ENCODE results near the gene USP4.

The USP4 gene

GRCh38 chr3:49294343-49294742 is 45.5 kb downstream of the USP4 start:
- DNase-seq = no peak

GRCh38 chr3:49283997-49284396 is 55.9 kb downstream of the USP4 start:
- DNase-seq = no peak

DNA sequence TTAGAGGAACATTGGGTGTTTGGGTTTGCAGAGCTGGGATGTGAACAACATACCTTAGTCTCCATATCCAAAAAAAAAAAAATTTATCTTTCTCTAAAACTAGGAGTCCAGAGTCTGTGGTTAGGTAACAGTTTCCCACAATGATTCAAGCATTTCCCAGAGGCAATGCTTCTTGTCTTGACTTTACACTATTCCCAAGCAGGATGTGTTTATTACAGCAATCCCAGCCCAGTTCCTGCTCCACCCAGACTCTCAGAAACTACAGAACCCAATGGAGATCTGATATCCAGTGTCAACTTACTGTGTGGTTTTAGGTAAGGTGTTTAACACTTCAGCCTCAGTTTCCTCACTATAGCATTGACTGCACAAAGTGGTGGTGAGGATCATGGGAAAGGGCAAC is 60.5 kb downstream of the USP4 start:
- no peak for DNase-seq

GRCh38 chr3:49278548-49278947 is 61.3 kb downstream of the USP4 start:
- DNase-seq = no peak

DNA sequence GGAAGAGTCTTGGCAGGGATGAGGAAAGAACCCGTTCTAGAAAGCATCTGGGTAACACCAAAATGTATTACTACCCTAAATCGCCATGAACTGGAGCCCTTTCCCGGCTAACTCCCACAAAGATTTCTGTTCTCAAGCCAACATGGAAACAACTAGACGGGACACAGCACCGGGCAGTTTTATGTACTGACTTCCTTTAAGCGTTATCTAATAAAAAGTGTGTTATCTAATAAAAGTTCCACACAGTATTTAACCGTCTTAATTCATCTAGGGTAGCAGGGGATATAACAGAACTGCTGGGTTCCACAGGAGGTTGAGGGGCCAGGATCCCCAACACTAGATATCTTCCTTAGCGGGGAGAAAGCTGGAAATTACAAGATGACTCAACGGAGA is 62.5 kb downstream of the USP4 start:
- no peak for DNase-seq

- peak; percentile 58 for DNase-seq
These were observed 63.1 kb downstream of the USP4 start, which contains the start of gene C3orf62 for GRCh38 chr3:49276475-49277382. Gene C3orf62, minus strand, starts transcription at chr3:49277232. Its CDS starts 360 bp downstream, at chr3:49276872.

DNA sequence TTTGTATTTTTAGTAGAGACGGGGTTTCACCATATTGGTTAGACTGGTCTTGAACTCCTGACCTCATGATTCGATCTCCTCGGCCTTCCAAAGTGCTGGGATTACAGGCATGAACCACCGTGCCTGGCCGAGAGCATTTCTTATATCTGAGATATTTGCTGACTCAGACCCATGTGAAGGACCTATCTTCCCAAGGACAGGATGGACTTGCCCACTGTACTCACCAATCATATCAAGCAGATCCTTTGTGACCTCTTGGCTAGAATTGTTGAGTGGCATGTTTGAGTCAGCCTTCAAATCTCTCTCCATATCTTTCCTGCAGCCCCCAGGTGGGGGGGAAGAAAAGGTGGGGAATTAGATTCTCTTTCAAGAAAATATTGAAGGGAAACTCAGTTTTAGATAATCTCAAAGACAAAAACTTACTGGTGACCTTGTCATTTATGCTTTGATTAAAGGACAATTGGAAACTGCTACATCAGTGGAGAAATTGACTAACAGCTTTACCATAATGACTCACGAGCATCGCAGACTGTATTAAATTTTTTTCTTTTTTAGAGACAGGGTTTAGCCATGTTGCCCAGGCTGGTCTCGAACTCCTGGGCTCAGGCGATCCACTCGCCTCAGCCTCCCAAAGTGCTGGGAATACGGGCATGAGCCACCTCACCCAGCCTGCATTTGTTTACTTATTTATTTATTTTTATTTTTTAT is 65.9 kb downstream of the USP4 start:
- no peak for DNase-seq

- DNase-seq = no peak
These were observed 68.8 kb downstream of the USP4 start for GRCh38 chr3:49271047-49271446.

GRCh38 chr3:49270156-49270500 is 69.7 kb downstream of the USP4 start:
- no peak for DNase-seq

GRCh38 chr3:49269443-49270155 is 70.3 kb downstream of the USP4 start:
- no peak for DNase-seq

DNA sequence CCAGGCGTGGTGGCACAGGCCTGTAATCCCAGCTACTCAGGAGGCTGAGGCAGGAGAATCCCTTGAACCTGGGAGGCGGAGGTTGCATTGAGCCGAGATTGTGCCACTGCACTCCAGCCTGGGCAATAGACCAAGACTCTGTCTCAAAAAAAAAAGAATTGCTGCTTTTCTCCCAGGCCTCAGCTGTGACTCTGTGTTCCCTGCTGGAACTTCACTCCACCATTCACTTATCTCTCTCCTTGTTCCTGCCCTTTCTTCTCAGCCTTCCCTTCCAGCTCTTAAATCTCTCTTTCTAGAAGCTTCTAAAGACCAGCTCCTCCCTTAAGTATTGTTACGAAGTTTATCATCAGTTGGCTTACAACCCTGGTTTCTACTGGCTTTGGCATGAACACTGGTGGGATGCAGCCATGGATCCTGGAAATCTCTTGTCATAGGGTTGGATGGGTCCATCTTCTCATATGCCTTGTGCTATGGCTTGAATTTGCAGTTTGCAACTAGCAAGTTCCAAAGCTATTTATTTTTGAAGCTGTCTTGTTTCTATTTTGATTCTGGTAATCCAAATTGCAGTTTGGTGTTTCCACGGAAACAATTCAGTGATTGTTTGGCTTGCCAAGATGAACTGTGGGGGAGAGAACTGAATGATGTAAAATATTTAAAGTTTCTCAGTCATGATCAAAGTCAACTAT is 73.3 kb downstream of the USP4 start:
- DNase-seq = no peak

GRCh38 chr3:49265661-49266386 is 74.0 kb downstream of the USP4 start:
- no peak for DNase-seq

DNA sequence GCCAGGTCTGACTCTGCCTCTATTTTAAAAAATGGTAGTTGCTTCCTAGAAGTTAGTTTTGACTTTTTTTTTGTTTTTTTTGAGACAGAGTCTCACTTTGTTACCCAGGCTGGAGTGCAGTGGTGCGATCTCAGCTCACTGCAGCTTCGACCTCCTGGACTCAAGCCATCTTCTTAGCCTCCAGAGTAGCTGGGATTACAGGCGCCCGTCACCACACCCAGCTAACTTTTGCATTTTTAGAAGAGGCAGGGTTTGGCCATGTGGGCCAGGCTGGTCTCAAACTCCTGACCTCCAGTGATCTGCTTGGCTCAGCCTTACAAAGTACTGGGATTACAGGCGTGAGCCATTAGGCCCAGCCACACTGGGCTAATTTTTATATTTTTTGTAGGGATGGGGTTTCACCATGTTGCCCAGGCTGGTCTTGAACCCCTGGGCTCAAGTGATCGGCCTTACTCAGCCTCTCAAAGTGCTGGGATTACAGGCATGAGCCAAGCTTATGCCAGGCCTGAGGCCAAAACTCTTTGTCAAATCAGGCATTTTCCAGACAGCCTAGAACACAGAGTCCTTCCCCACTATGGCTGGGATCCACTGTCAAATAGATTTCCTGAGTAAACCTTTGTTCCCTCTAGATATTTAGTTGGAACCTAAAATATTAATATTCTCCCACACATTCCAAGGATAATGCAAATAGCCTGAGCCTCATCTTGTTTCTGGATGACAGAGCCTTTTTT is 76.5 kb downstream of the USP4 start:
- DNase-seq = no peak

DNA sequence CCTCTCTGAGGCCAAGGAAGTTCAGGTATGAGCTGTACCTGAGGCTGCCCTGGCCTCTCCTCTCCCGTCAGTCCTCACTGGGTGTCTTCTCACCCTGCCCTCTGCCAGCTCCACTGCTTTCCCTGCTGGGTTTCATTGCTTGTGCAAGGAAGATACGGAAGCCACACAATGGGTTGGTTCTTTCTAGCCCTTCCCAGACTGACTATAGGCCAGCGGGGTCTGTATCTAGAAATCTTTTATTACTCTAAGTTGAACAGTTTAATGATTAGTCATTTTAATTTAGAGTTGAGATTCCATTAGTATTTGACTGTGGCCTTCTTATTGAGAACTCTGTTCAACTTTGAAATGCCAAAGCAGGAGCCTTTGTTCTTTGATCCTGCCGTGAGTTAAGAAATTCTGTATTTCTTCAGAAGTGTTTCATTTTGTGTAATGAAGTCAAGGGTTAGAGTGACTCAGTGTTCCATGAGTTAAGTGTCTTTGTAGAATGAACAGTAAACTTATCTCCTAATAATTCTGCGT is 79.0 kb downstream of the USP4 start:
- DNase-seq = no peak

DNA sequence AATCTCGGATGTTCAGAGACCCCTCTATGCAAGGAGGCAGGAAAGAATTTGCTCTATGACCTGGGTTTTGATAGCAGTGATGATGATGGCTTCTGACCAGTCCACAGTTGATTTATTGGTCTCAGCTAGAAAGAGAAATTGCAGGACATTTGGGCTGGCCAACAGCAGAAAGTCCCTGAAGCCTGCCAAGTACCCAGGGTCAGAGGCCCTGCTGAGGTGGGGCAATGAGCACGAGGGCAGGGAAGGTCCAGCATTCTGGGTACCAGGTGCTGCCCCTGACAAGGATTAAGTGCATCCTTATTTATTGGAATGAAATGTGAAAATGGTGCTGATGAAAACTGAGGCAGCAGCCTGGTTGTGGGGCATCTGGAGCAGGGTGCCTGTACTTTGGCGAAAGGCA is 82.7 kb downstream of the USP4 start:
- DNase-seq = no peak

DNA sequence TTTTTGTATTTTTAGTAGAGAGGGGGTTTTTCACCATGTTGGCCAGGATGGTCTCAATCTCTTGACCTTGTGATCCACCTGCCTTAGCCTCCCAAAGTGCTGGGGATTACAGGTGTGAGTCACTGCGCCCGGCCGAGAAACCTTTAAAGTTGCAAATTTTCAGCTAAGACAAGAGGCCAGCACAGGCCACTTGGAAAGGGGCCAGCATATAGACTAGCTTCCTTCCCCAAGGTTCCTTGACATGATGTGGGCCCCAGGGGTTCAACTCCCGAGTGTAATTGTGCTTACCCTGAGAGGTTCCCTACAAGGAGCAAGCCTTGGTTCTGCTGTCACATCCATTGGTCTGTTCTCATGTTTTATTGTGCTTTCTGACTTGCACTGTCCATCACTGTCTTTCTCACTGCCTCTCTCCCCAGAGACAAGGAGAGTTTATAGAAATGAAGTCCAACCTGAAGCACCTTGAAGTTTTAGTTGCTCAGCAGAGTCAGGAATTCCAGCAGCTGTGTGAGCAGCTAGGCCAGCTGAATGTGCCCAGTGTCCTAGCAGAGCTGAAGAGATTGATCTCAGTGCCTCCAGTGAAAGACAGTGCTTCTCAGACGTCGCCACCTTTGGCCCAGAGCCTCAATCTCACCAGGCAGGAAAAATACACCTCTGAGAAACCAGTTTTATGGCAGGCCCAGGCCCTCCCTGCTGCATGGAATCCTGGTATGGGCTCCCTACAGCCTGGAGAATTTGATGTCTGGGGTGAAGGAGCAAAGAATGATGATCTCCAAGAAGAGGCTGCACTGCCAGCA is 83.9 kb downstream of the USP4 start:
- DNase-seq = no peak

GRCh38 chr3:49255112-49255511 is 84.7 kb downstream of the USP4 start:
- DNase-seq = no peak

DNA sequence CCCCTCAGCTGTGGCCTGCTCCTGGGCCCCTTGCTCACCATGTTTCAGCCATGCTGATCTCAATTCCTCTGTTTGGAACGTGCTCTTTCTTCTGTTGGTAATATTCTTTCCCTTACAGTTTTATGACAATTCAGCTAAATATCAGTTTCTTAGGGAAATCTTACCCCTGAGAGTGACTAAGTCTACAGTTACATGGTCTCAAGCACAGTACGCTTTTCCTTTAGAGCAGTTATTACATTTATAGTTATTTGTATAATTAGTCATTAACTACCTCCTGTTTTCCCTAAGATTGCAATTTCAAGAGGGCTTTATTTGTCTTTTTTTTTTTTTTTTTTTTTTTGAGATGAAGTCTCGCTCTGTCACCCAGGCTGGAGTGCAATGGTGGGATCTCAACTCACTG is 86.3 kb downstream of the USP4 start:
- no peak for DNase-seq

DNA sequence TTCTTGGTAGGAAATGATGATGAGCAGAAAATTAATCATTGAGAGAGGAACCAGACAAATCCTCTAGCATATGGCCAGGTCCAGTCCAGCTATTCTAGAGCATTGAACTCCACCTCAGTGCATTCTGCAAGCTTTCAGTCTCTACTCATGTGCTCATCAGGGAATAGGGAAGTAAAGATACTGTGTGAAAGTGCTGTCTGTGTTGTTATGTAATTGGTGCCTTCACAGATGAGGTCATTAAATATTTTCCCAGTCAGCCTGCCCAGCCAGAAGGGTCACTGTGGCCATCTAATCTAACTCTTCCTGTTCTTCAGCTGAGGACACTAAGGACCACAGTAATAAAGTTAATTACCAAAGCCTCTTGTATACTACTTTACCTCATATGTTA is 91.0 kb downstream of the USP4 start:
- no peak for DNase-seq

DNA sequence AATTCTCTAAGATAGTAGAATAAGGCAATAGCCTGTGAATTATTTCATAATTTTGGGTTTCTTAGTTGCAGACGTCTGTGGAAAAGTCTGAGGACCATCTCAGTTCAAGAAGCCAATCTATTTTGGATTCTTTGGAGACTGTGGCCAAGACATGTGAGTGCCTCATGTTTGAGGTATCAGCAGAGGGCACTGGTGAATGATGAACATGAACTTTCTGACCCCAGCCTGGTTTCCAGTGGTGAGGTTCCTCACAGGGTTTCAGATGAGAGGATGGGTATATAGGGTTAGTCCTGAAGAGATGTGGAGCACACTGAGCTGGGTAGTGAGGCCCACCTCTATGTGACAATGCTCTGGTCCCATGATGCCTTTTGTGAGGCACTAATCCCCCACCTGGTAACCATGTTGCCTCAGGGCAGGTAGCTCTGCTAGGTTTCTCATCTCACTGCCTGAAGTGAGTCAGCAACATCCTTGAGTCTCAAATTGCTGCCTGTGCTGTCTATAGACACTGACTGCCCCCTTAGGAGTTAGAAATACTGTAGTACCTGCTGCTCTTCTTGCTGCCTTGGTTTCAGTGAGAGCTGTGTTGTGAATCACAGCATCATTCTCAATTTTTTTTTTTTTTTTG is 95.2 kb downstream of the USP4 start:
- no peak for DNase-seq
